ENCODE data around the gene CHD2.
"Not testable (repeated sequence)": the region's sequence is repeated elsewhere in the genome, so short reads cannot be mapped to it uniquely, and the experiment has no call there.

CHD2 gene

DNA sequence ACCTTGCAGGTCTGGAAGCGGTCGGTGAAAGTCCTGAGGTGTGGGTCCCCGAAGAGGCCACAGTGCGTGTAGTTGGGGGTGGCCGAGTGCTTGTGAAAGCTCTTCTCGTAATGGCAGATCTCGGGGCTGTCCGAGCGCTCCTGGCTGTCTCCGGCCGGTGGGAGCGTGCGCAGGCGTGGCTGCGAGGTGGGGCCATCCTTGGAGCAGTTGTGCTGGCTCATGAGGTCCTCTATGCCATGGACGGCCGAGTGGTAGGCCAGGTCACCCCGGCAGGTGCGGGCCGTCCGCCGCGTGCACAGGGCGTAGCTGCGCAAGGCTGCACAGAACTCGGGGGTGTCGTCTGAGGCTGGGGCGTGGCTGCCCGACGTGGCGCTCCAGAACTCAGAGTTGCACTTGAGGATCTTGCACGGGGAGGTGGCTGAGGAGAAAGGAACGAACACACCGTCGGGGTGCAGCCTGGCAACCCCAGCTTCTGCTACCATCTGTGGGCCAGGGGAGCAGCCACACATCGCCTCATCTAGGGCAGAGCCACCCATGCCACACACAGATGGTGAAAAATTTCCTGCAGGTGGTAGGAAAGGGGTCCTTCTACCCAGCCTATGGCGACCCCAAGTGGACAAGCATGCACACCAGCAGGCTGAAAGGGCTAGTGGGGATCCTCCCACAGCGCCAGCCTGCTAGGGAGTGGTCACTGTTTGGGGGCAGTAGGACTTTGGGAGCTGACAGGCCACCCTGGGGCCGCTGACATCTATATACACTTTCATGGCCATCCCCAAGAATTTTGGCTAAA is 152.2 kb downstream of the CHD2 start:
- DNase-seq = no peak

DNA sequence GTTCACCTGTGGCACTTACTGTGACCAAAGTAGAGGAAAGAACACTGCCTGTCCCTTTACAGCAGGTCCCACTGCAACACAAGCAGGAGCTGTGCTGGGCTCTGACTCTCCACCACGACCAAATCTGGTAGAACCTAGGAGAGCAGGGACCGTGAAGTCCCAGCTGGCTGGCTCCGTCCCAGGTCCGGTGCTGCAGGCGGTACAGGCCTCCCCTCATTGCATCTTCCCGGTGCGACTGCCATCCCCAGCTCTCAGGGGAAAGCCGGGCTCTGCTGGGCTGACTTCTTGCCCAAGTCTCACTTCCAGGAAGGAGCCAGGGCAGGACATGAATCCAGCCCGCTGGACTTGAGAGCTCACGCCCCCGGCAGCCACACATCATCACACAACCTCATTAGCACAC is 155.1 kb downstream of the CHD2 start:
- no peak for DNase-seq

DNA sequence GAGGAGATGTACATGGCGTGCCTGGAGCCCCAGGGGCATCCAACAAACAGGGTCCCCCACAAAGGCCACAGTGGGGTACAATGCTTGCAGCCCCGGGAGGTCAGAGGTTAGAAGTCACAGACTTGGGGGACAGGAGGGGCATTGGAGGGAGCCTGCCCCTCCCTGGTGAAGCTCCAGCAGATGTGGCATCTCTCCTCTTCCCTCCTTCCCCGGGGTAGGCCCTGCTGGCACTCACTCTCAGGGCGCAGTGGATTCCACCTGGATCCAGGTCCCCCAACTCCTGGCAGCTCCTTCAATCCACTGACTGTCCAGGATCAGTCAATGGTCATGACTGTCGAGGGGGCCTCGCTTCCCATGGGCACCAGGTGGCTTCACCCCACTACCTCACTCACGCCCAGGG is 156.7 kb downstream of the CHD2 start:
- no peak for DNase-seq

DNA sequence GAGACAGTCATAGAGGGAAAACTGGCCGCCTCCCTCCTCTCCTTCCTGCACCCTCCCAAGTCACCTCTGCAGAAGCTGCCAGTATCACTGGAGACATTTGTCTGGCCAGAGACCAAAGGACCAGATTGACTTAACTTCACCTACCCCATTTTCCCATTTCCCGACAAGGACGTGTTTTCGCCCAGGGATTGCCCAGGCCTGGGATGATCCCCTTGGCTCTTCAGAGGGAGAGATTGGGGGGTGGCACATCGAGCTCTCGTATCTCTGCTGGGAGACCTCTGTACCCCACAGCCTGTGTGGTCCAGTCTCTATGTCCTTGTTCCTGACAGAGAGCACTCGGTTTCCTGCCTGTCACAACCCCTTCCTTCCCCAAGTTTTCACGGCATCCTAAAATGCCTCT is 157.5 kb downstream of the CHD2 start:
- no peak for DNase-seq

DNA sequence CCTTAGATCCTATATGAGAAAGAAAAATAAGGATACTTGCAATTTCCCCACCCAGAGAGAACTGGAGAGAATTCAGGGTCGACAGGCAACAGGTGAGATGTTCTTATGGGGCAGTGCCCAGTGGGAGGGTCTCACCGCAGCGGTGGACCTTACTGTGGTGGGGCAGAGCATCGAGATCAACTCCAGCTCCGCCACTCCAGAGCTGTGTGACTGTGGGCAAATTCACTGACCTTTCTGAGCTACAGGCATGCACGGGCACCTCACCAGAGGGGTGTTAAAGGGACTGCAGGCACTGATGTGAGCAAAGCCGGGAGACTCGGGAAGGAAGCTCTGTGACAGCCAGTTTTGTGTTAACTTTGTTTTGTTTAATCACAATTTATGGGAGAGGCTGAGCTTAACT is 158.0 kb downstream of the CHD2 start:
- DNase-seq = no peak

DNA sequence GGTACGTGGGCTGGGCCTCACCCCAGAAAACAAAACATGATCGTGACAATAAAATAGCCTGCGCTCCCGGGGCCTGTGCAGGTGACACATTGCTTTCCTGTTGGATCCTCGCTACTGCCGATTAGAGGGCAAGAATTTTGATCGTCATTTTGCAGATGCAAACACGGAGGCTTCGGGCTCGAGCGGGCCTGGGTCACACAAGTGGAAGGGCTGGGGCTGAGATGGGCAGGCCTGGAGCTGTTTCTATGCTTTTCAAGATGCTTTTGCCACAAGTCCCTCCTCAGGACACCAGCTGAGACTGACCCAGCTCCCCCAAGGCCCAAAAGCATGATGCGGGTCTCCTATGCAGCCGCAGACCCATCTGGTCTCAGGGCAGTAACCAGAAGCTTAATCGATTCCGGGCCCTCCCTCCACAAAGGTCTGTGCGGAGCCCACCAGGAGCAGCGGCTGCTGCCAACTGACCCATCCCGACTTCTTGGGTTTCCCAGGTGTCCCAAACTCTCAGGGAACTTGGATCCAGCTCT is 158.8 kb downstream of the CHD2 start:
- DNase-seq = no peak

DNA sequence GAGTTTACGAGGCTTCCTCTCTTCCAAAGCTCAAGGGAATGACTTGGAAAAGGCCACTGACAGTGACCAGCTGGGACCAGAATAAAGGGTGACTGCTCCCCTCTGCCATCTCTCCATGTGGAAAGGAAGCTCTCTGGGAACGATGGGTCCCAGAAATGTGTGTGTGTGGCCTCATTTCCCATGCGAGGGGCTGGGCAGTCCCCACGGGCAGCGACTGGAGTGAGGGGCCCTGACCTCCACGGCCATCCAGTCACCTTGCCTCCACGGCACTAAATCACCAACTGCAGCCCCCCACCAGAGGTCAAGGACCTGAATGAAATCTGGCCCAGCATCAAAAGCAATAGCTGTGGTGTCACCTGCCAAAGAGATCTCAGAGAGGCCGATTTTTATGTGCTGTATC is 159.3 kb downstream of the CHD2 start:
- no peak for DNase-seq

DNA sequence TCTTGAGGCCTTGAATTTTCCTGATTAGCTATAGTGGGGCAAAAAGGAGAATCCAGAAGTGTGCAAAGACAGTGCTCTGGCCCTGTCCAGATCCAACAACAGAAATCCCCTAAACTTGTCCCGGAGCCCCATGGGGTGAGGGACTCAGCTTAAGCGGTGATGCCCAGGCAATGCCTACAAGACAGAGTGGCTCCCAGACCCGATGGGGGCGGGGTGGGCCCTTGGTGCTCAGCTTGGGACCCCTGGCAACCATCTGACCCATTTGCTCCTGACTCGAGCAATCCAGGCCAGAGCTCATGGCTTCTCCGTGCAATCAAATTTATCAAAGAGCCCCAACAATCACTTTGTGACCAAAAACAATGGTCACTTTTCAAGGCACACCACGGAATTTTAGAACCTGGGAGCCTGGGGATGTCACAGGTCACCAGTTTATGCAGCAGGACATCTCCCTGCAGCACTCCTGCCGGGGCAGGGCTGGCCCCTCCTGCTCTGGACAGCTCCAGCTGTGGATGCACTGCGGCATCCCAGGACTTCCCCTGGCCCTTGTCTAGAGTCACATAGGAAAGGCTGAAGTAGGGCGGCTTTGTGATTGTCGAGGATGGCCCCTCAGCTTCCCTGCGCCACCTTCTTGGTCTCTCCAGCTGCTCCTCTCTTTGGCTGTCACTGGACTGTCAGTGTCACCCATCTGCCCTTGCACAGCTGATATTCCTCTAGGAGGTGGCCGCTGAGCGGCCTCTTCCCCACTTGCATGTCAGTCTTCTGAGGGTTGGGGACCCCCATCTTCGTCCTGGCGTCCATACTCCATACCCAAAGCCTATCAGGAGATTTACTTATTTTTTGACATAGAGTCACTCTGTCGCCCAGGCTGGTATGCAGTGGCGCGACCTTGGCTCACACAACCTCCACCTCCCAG is 160.5 kb downstream of the CHD2 start:
- no peak for DNase-seq

DNA sequence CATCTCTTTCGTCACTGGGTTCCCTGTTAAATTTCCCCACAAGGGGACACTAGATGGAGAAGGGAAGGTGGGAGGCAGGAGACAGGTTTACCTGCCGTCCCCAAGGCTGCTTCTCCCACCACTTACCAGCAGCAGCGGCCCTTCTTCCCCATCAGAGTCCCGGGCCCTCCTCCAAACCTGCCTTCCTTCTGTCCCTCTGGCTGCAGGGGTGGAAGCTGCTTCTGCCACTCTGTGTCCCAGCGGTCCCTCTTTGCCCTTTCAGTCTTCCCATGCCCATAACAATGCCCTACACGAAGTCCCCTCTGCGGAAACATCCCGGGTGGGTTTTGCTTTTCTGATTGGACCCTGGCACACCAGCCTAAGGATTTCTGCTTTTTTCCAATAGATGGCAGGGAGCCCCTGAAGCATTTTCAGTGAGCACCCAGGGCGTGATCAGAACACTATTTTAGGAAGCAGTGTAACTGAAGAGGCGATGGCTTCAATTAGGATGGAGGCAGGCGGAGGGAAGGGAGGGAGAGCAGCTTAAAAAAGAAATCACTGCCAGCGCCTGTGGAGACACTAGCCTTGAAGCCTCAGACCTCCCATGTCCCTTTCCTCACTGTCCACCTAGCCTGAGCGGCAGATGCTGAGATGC is 162.6 kb downstream of the CHD2 start:
- not testable (repeated sequence) for DNase-seq

DNA sequence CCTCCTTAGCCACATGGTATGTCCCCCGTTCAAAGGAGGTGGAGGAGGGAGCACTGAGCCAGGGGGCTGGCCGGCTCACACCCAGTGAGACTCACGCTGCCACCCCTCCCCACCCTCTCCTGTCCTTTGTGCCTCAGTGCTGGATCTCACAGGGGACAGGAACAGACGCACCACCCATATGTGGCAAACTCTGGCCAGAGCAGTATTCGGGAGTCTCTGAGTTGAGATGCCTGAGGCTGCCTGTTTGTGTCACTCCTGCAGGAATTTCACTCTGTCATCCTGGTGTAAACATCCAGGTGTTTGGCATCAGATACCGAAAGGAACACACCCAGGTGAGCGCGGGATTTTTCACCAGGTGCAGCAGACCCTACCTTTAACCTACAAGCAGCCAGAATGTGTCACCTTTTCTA is 163.1 kb downstream of the CHD2 start:
- no peak for DNase-seq

DNA sequence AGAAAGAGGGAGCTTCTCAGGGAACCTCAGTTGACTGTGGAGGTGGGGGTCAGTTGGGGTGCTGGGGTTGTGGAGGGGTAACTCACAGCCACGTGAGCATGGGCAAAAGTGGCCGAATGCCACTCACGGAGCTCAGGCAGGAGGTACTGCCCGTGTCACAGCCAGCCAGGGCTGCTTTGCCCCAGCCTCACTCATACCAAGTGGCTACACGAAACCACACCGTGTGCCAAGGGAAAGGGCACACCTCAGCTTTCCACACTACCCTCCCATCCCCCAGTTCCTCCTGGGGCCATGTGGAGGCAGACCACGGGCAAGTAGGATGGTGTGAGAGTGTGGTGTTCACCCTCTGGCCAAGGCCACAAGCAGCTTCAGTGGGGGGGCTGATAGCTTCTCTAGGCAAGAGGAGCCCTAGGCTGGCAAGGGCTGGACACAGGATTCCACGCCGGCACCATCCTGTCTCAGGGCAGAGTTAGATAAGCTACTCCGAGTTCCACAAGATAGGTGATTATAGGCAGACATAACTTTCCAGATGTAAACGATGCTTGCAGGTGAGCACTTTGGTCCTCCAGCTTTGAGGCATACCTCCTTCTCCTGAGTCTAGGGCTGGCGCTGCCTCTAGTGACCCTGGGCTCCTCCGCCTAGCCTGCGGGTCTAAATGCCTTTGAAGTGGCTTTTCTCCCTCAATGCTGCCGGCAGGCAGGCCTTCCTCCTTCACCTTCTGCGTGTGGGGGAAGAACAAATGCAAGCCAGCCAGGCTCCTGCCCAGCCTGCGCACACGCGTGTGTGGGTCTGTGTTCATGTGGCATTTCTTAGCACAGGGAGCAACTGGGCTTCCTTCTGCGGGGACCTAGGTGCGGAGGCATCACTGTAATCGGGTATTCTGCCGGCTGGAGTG is 163.9 kb downstream of the CHD2 start:
- no peak for DNase-seq

DNA sequence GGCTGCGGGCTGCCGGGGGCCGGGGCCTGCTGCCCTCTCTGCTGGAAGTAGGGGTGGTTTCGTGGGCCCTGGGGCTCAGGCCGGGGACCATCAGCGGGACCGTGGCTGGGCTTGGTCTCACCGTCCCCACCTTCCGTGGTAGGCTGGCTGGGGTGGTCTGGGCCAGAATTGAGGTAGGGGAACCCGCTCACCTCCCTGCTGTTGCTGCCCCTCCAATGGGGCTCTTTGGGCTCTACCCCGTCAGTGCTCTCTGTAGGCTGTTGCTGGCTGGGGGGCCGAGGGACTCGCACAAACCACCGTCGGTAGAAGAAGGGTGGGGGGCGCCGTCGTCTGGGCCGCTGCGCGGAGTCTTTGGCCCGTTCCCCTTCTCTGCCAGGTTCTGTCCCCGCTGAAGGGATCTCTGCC is 165.5 kb downstream of the CHD2 start:
- no peak for DNase-seq

DNA sequence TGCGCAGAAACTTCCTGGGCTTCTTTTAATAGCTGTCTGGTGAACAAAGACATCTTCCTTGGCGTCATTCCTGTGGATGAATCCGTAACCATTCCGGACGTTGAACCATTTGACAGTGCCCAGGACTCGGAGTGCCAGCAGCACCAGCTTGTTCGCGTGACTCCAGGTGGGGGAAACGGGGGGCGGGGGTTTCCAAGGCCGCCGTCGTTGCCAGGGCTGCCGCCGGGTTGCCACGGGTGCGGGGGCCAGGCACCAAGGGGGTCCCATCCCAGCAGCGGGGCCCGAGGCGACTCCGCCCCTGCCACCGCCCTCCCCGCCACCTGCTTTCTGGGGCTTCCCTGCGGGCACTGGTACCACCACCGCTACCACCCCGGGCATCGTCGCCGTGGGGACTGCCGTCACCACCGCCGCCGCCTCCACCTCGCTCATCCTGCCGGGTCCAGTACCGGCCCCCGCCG is 166.1 kb downstream of the CHD2 start:
- no peak for DNase-seq

DNA sequence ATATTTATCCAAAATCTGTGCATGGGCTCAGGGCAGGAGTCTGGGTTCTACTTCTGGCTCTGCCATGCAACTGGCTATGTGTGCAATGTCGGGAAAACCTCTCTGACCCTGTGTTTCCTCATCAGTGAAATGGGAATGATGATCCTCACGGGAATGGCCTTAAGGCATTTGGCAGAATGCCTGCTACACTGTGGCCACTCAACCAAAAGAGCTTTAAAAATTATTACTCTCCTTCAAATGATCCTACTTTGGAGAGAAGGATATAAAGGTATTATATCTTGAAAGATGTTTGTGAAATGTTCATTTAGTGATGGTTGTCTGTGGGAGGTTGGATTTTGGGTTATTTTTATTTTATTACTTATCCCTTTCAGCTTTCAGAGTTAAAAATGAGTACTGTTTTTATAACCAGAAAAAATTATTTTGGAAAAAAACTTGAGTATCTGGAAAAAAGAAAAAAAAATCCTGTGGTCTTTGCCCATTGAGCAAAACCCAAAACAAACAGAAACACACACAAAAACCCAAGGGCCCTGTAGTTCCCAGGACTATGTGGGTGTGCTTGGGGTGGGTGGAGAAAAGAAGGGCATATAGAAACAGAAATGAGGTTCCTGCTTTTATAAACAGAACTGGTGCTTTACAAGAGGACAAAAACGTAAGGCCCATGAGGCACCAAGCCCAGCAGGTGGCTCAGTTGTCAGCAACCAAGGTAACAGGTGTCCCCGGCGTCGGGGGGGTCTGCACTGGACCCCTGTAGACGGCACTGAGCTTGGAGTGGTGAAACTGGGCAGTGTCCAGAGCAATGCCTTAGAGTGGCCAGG is 166.9 kb downstream of the CHD2 start:
- DNase-seq = no peak

DNA sequence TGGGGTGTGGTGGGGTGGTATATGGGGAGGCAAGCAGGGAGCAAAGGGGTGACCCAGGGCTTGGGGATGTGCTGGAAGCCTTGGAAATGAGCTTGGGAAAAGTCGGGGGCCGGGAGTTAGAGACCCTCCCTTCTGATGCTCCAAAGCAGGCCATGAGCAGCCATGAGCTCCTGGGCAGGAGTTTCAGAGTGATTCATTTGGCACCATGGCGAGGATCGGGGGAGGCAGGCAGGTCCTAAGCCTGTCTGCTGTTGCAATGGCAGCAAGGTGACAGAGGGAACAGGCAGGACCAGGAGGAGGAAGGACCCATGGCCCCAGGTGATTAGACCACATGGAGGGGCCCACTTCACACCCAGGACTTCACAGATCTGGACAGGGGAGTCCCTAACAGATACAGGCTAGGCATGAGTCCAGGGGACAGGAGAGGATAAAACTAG is 167.5 kb downstream of the CHD2 start:
- no peak for DNase-seq

DNA sequence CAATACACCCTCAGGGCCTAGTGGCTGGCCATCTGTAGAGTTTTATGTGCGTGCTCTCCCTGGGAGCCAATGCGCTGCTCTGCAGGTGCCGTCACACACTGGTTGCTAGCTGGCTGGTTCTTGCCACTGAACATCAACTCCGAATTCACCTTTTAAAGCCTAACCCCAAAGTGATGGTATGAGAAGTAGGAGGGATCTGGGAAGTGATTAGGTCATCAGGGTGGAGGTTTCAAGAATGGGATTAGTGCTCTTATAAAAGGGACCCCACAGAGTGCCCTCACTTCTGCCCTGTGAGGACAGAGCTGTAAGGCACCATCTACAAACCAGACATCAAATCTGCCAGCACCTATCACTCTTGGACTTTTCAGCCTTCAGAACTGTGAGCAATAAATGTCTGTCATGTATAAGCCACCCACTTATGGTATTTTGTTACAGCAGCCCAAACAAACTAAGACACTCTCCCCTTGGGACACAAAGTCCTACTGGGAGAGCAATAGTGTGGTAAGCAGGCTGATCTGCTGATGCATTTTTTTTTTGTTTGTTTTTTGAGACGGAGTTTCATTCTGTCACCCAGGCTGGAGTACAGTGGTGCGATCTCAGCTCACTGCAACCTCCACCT is 168.6 kb downstream of the CHD2 start:
- no peak for DNase-seq

DNA sequence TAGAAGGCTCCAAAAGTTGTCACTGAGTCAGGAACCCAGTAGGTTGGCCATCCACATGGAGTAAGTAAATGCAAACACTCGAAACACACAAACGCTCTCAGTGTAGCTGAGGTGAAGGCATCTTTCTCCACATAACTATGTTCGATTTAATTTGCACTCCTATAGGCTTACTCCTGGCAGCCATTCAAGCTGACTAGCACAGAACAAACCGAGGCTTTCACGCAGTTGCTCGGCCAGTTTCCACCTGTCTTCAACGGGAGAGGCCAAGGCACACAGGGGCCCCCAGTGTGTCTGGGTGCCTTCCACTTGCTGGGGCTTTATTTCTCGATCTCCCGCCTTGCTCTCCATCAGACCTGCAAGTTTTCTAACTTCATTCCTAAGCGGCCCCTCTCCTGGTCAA is 170.0 kb downstream of the CHD2 start:
- no peak for DNase-seq

DNA sequence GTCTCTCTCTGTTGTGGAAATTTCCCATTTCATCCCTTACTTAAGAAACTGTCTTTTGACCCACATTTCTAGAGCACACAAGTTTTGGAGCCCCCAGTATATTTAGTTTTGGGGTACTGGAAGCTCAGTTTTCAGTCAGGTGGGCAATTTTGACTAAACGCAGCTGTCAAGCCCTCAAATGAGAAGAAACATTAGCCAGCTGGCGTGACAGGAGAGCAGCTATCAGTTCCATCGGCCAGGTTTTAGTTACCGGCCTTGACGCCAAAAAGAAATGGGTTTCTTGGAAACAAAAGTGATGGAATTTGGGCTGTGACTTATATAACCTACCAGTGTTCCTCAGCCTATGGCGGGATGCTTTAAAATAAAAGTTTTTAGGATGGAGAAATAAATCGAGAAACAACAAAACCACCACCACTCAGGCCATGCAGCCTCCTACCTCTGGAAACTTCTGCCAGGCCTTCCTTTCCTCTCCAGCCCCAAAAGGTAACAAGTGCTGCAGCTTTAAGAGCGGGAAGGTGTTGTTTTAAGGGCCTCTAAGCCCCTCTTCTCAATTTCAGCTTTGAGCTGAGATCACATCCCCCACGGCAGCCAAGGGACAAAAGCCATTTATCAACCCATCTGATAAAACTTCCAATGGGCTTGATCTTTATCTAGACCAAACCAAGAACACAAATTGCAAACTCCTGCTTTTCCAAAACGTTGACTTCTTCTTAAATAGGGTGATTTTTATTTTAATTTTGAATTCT is 170.6 kb downstream of the CHD2 start:
- DNase-seq = no peak

DNA sequence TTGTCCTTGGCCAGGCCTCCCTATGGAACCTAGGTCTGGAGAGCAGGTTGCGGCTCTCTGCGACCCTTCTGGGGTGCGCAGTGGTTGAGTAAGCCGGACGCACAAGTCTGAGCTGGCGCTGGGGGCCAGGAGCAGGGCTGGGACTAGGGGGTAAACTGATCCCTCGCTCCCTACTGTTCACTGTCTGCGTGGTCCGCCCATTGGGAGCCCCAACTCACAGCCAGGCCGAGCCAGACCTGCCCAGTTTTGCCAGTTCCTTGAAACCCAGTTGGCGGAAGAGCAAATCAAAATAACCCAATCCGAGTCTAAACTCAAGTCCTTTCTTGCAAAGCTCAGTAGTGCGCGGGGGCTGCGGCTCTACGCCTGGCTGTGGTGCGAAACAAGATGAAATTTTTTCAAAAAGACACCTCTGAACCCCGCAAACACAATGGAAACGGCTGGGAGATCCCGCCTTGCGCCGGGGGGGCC is 171.4 kb downstream of the CHD2 start:
- no peak for DNase-seq

DNA sequence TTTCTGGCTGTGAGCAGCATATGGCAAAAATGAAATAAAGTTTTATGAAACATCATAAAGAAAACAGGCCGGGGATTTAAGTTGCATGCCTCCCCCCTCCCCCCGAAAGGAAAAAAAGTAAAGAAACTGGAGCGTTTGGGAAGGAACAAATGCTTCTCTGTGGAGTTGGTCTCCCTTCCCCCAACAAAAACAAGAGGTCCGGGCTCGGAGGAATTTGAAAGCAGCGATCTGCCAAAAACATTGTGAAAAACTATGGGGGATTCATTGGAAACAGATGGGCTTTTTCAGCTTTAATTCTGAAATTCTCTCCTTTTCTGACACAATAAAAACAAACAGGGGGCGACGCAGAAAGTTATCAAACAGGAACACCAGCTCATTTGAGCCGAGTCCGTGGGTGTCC is 171.9 kb downstream of the CHD2 start:
- no peak for DNase-seq
